ENCODE measurements around the gene SCYGR6.

- TF ChIP-seq CTCF (IDR thresholded peaks at IDR 0.05) (no peak), POLR2A (IDR thresholded peaks at IDR 0.05) (no peak)
These were observed 23.0 kb downstream of the SCYGR6 start for GRCh38 chr2:227701556-227701955.
